ENCODE measurements around the gene RELL1.
A peak's percentile ranks its signal among the peaks of the same experiment; 100 is the strongest.

Gene RELL1

GRCh38 chr4:37686373-37687193 lies at the start of gene RELL1:
Gene RELL1, minus strand, starts transcription at chr4:37686376. Its CDS starts 89 bp downstream, at chr4:37686287.
- peak within 1 kb of the TSS; percentile 74 for H3K4me3 ChIP-seq (ENCODE audit: low read length)
- no peak for TF ChIP-seq ZNF274 (IDR thresholded peaks at IDR 0.05; ENCODE audit: low read depth, low read length)

GRCh38 chr4:37735578-37735977 lies 49.4 kb upstream of the RELL1 start:
- no peak for TF ChIP-seq ZNF274 (IDR thresholded peaks at IDR 0.05; ENCODE audit: low read depth, low read length)
- no peak overlapping the region for H3K4me3 ChIP-seq (ENCODE audit: low read length)

- TF ChIP-seq ZNF274 (IDR thresholded peaks at IDR 0.05; ENCODE audit: low read depth, low read length): no peak
- H3K4me3 ChIP-seq (ENCODE audit: low read length): no peak overlapping the region
Observed at GRCh38 chr4:37734989-37735388, 48.8 kb upstream of the RELL1 start.

- TF ChIP-seq ZNF274 (IDR thresholded peaks at IDR 0.05; ENCODE audit: low read depth, low read length): no peak
- H3K4me3 ChIP-seq (ENCODE audit: low read length): no peak overlapping the region
Observed at GRCh38 chr4:37733240-37733867, 47.2 kb upstream of the RELL1 start.

- H3K4me3 ChIP-seq (ENCODE audit: low read length): no peak overlapping the region
- no peak for TF ChIP-seq ZNF274 (IDR thresholded peaks at IDR 0.05; ENCODE audit: low read depth, low read length)
Observed at GRCh38 chr4:37732526-37733186, 46.5 kb upstream of the RELL1 start.

- H3K4me3 ChIP-seq (ENCODE audit: low read length): no peak overlapping the region
- TF ChIP-seq ZNF274 (IDR thresholded peaks at IDR 0.05; ENCODE audit: low read depth, low read length): no peak
Observed at GRCh38 chr4:37729649-37730004, 43.5 kb upstream of the RELL1 start.

- TF ChIP-seq ZNF274 (IDR thresholded peaks at IDR 0.05; ENCODE audit: low read depth, low read length): no peak
- no peak overlapping the region for H3K4me3 ChIP-seq (ENCODE audit: low read length)
Observed at GRCh38 chr4:37728064-37728463, 41.9 kb upstream of the RELL1 start.

GRCh38 chr4:37727635-37728034 lies 41.5 kb upstream of the RELL1 start:
- H3K4me3 ChIP-seq (ENCODE audit: low read length): no peak overlapping the region
- no peak for TF ChIP-seq ZNF274 (IDR thresholded peaks at IDR 0.05; ENCODE audit: low read depth, low read length)

- no peak for TF ChIP-seq ZNF274 (IDR thresholded peaks at IDR 0.05; ENCODE audit: low read depth, low read length)
- no peak overlapping the region for H3K4me3 ChIP-seq (ENCODE audit: low read length)
Observed at GRCh38 chr4:37726666-37727065, 40.5 kb upstream of the RELL1 start.

GRCh38 chr4:37725718-37726117 lies 39.5 kb upstream of the RELL1 start:
- TF ChIP-seq ZNF274 (IDR thresholded peaks at IDR 0.05; ENCODE audit: low read depth, low read length): no peak
- H3K4me3 ChIP-seq (ENCODE audit: low read length): no peak overlapping the region

- TF ChIP-seq ZNF274 (IDR thresholded peaks at IDR 0.05; ENCODE audit: low read depth, low read length): no peak
Observed at GRCh38 chr4:37723067-37723466, 36.9 kb upstream of the RELL1 start.

GRCh38 chr4:37721995-37722638 lies 35.9 kb upstream of the RELL1 start:
- no peak overlapping the region for H3K4me3 ChIP-seq (ENCODE audit: low read length)
- no peak for TF ChIP-seq ZNF274 (IDR thresholded peaks at IDR 0.05; ENCODE audit: low read depth, low read length)

More at GRCh38 chr4:37723067-37723466, 36.9 kb upstream of the RELL1 start:
- no peak overlapping the region for H3K4me3 ChIP-seq (ENCODE audit: low read length)

- H3K4me3 ChIP-seq (ENCODE audit: low read length): no peak overlapping the region
- no peak for TF ChIP-seq ZNF274 (IDR thresholded peaks at IDR 0.05; ENCODE audit: low read depth, low read length)
Observed at GRCh38 chr4:37719021-37719420, 32.8 kb upstream of the RELL1 start.

GRCh38 chr4:37717576-37717975 lies 31.4 kb upstream of the RELL1 start:
- TF ChIP-seq ZNF274 (IDR thresholded peaks at IDR 0.05; ENCODE audit: low read depth, low read length): no peak
- no peak overlapping the region for H3K4me3 ChIP-seq (ENCODE audit: low read length)
